K562 (cell line): Measurements from ENCODE around the gene LMBR1. TPM values are rescaled to one million over a fixed set of nuclear protein-coding genes. Genes with fewer than 3 reads are reported as not detected.

Experiments
- ARHGAP35 ChIP-seq: fragments of 450-650 bp; IDR thresholded peaks from 2 replicates; pipeline ENCODE4 v1.6.1; 2018; ENCODE audit not compliant: partially characterized antibody
- BRD4 ChIP-seq: fragments of 200-600 bp; sonication (generic); IDR thresholded peaks from 2 replicates; pipeline ENCODE4 v1.6.1; 2017; ENCODE audit warnings: inconsistent platforms
- CHCHD3 ChIP-seq: fragments of 250-450 bp; sonication (Bioruptor Pico); IDR thresholded peaks from 2 replicates; pipeline ENCODE4 v2.1.2; 2022; ENCODE audit warnings: mild to moderate bottlenecking
- ESRRB ChIP-seq: fragments of 250-450 bp; sonication (Bioruptor Pico); IDR thresholded peaks from 2 replicates; pipeline ENCODE4 v1.5.0; 2020; ENCODE audit warnings: mild to moderate bottlenecking, moderate library complexity, borderline replicate concordance
- HDAC6 ChIP-seq: IDR thresholded peaks from 2 replicates; pipeline ENCODE4 v1.6.1; 2012; ENCODE audit warnings: low read depth, mild to moderate bottlenecking, control low read depth, inconsistent platforms, low read length, moderate library complexity
- HLTF ChIP-seq: fragments of 450-650 bp; IDR thresholded peaks from 2 replicates; pipeline ENCODE4 v1.6.1; 2016
- HNRNPH1 ChIP-seq: fragments of 200-400 bp; formaldehyde crosslinking; optimal IDR thresholded peaks from 2 replicates; pipeline ENCODE3; 2017; ENCODE audit warnings: low read depth, mild to moderate bottlenecking, low read length, moderate library complexity
- JUNB ChIP-seq: fragments of 450-650 bp; formaldehyde crosslinking; conservative IDR thresholded peaks from 2 replicates; pipeline ENCODE4 v1.4.0; 2020; ENCODE audit warnings: mild to moderate bottlenecking
- MTA2 ChIP-seq: fragments of 450-650 bp; IDR thresholded peaks from 2 replicates; pipeline ENCODE4 v1.6.1; 2016; ENCODE audit warnings: low read depth
- NFYB ChIP-seq: IDR thresholded peaks from 2 replicates; pipeline ENCODE4 v1.6.1; 2011; ENCODE audit warnings: mild to moderate bottlenecking, moderate library complexity; ENCODE audit not compliant: insufficient read length; ENCODE audit errors: extremely low read depth
- NR2C2 ChIP-seq, 2 experiments: fragments of 200-800 bp in 1 of 2; sonication (Bioruptor generic) in 1 of 2; sonication (generic) in 1 of 2; formaldehyde crosslinking in 1 of 2; IDR thresholded peaks; 2 replicates each; pipeline versions ENCODE4 v1.6.1 to v1.8.0; 2016 to 2022; ENCODE audit warnings: mild to moderate bottlenecking in 1 of 2, missing compliant biosample characterization in 1 of 2, missing genetic modification characterization in 1 of 2, missing genetic modification reagents in 1 of 2
- PHB2 ChIP-seq: fragments of 450-650 bp; IDR thresholded peaks from 2 replicates; pipeline ENCODE4 v1.6.1; 2017; ENCODE audit warnings: low read depth
- PHF21A ChIP-seq: fragments of 450-650 bp; IDR thresholded peaks from 2 replicates; pipeline ENCODE4 v1.6.1; 2017; ENCODE audit warnings: low read depth, borderline replicate concordance
- POLR2AphosphoS5 ChIP-seq: IDR thresholded peaks from 2 replicates; pipeline ENCODE4 v1.6.1; 2011; ENCODE audit warnings: mild to moderate bottlenecking, low read depth, low read length, moderate library complexity; ENCODE audit not compliant: control insufficient read depth, insufficient read depth
- SMC3 ChIP-seq: conservative IDR thresholded peaks from 2 replicates; pipeline ENCODE4 v1.6.1; 2011; ENCODE audit warnings: low read depth, low read length, improper control_type of control experiment; ENCODE audit not compliant: insufficient read depth
- ZNF184 ChIP-seq: sonication (generic); formaldehyde crosslinking; IDR thresholded peaks from 2 replicates; pipeline ENCODE4 v1.5.0; 2020; ENCODE audit warnings: missing genetic modification reagents
- ZNF253 ChIP-seq: fragments of 250-450 bp; sonication (Bioruptor Pico); conservative IDR thresholded peaks from 2 replicates; pipeline ENCODE4 v1.6.1; 2021; ENCODE audit warnings: mild to moderate bottlenecking
- ZNF3 ChIP-seq: fragments of 250-450 bp; sonication (Bioruptor Pico); IDR thresholded peaks from 2 replicates; pipeline ENCODE4 v1.5.0; 2021; ENCODE audit warnings: mild to moderate bottlenecking, moderate library complexity
- ZNF778 ChIP-seq: fragments of 450-650 bp; formaldehyde crosslinking; IDR thresholded peaks from 2 replicates; pipeline ENCODE4 v1.4.0; 2020; ENCODE audit warnings: mild to moderate bottlenecking, moderate library complexity
- polyA plus RNA-seq, 8 experiments: library from polyadenylated mRNA; depleted of rRNA in 4 of 8; stranded (reverse) in 5 of 8; unstranded in 3 of 8; fragments of >200 nt; fragmentation: Nextera tagmentation in 2 of 8; fragmentation: Illumina TruSeq in 1 of 8; extraction: Ambion mirVana in 2 of 8; extraction: Trizol in 1 of 8; gene quantifications; 2 replicates each; pipeline versions ENCODE4 v1.2.1 to v1.2.3, GENCODE V29; 2011 to 2014; ENCODE audit warnings: inconsistent platforms in 1 of 8, missing spikeins in 1 of 8
- total RNA-seq, 7 experiments: library from RNA; depleted of rRNA in 6 of 7; stranded (reverse); fragments of >200 nt in 6 of 7; fragmentation: Illumina TruSeq in 2 of 7; extraction: Trizol in 2 of 7; gene quantifications; 2 replicates each; pipeline versions ENCODE4 v1.2.1 to v1.2.3, GENCODE V29; 2011 to 2021; ENCODE audit warnings: low replicate concordance in 1 of 7
- TF ChIP-seq, protein P1 (sequence below): fragments of 450-650 bp; formaldehyde crosslinking; IDR thresholded peaks from 2 replicates; pipeline ENCODE4 v1.4.0; 2022; ENCODE audit warnings: missing genetic modification characterization
- TF ChIP-seq, protein P2 (sequence below): fragments of 250-450 bp; sonication (Bioruptor Pico); IDR thresholded peaks from 2 replicates; pipeline ENCODE4 v1.4.0; 2020; ENCODE audit warnings: mild to moderate bottlenecking
- TF ChIP-seq, protein P3 (sequence below): fragments of 450-650 bp; IDR thresholded peaks from 2 replicates; pipeline ENCODE4 v1.6.1; 2016
- TF ChIP-seq, protein P4 (sequence below): fragments of 250-450 bp; sonication (Bioruptor Pico); IDR thresholded peaks from 2 replicates; pipeline ENCODE4 v1.6.1; 2021; ENCODE audit warnings: mild to moderate bottlenecking
- TF ChIP-seq, protein P5 (sequence below): fragments of 450-650 bp; IDR thresholded peaks from 2 replicates; pipeline ENCODE4 v1.7.0; 2016; ENCODE audit warnings: borderline replicate concordance

LMBR1 gene
- total and polyA plus RNA-seq, 9 of the 15 experiments (the other 6 are each of a cell fraction or from before 2014, with no cell fraction given), result 7.7 to 90.0 (median 59.9) TPM

DNA sequence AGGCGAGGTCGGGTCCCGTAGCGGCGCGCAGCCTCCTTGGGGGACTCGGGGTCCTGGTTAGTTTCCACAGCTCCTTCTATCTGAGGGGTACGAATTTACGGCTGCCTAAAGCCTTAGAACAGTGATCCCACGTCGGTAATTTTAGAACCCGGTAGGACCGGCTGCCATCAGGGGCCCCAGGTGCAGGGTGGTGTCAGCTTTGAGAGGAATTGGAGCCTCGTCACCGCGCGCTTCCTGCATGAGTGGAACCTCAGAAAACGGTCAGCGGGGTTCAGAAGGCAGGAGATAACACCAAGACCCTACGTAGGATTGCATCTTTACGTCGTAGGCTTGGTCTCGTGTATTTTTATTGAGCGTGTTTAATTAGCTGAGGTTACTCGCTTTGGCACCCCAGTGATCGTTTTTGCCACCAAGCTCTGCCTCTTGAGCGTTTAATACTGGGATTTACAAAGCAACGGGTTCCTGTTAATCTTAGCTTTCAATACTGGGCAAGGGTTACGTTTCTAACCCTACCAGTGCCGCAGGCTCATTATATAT is 252.0 kb downstream of the LMBR1 start (continued):
- TF ChIP-seq ESRRB (CRISPR knock-in tag) (no peak), NR2C2 (CRISPR knock-in tag; IDR thresholded peaks at IDR 0.05) (no peak), NR2C2 (tag; IDR thresholded peaks at IDR 0.05) (peak; percentile 44; the same call in 1 of the 2 replicates), HNRNPH1 (no peak), ZNF184 (no peak), POLR2AphosphoS5 (peak; percentile 42; the same call in 1 of the 2 replicates), ZNF253 (CRISPR knock-in tag) (no peak), JUNB (CRISPR knock-in tag) (no peak), HLTF (no peak), HDAC6 (no peak), MTA2 (no peak), ZNF3 (CRISPR knock-in tag) (no peak), SMC3 (no peak), CHCHD3 (no peak), PHB2 (no peak), ARHGAP35 (no peak), ZNF778 (CRISPR knock-in tag) (no peak), BRD4 (no peak; the same call in 1 of the 2 replicates), NFYB (no peak), PHF21A (no peak)
- TF ChIP-seq, protein P1, sequence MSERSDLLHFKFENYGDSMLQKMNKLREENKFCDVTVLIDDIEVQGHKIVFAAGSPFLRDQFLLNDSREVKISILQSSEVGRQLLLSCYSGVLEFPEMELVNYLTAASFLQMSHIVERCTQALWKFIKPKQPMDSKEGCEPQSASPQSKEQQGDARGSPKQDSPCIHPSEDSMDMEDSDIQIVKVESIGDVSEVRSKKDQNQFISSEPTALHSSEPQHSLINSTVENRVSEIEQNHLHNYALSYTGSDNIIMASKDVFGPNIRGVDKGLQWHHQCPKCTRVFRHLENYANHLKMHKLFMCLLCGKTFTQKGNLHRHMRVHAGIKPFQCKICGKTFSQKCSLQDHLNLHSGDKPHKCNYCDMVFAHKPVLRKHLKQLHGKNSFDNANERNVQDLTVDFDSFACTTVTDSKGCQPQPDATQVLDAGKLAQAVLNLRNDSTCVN, result no peak
- TF ChIP-seq, protein P2, sequence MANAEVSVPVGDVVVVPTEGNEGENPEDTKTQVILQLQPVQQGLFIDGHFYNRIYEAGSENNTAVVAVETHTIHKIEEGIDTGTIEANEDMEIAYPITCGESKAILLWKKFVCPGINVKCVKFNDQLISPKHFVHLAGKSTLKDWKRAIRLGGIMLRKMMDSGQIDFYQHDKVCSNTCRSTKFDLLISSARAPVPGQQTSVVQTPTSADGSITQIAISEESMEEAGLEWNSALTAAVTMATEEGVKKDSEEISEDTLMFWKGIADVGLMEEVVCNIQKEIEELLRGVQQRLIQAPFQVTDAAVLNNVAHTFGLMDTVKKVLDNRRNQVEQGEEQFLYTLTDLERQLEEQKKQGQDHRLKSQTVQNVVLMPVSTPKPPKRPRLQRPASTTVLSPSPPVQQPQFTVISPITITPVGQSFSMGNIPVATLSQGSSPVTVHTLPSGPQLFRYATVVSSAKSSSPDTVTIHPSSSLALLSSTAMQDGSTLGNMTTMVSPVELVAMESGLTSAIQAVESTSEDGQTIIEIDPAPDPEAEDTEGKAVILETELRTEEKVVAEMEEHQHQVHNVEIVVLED, result peak; percentile 47; the same call in 1 of the 2 replicates
- TF ChIP-seq, protein P3, sequence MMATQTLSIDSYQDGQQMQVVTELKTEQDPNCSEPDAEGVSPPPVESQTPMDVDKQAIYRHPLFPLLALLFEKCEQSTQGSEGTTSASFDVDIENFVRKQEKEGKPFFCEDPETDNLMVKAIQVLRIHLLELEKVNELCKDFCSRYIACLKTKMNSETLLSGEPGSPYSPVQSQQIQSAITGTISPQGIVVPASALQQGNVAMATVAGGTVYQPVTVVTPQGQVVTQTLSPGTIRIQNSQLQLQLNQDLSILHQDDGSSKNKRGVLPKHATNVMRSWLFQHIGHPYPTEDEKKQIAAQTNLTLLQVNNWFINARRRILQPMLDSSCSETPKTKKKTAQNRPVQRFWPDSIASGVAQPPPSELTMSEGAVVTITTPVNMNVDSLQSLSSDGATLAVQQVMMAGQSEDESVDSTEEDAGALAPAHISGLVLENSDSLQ, result no peak
- TF ChIP-seq, protein P4, sequence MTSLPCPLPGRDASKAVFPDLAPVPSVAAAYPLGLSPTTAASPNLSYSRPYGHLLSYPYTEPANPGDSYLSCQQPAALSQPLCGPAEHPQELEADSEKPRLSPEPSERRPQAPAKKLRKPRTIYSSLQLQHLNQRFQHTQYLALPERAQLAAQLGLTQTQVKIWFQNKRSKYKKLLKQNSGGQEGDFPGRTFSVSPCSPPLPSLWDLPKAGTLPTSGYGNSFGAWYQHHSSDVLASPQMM (CRISPR knock-in tag), result no peak
- TF ChIP-seq, protein P5, sequence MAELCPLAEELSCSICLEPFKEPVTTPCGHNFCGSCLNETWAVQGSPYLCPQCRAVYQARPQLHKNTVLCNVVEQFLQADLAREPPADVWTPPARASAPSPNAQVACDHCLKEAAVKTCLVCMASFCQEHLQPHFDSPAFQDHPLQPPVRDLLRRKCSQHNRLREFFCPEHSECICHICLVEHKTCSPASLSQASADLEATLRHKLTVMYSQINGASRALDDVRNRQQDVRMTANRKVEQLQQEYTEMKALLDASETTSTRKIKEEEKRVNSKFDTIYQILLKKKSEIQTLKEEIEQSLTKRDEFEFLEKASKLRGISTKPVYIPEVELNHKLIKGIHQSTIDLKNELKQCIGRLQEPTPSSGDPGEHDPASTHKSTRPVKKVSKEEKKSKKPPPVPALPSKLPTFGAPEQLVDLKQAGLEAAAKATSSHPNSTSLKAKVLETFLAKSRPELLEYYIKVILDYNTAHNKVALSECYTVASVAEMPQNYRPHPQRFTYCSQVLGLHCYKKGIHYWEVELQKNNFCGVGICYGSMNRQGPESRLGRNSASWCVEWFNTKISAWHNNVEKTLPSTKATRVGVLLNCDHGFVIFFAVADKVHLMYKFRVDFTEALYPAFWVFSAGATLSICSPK, result no peak
